ENCODE data around the gene LRRC23.
A peak's percentile ranks its signal among the peaks of the same experiment; 100 is the strongest.
"Not testable (repeated sequence)": the region's sequence is repeated elsewhere in the genome, so short reads cannot be mapped to it uniquely, and the experiment has no call there.

Gene LRRC23

GRCh38 chr12:6872073-6873048 lies 32.3 kb upstream of the LRRC23 start:
- peak; percentile 64 to 83 (median 67) for DNase-seq

DNA sequence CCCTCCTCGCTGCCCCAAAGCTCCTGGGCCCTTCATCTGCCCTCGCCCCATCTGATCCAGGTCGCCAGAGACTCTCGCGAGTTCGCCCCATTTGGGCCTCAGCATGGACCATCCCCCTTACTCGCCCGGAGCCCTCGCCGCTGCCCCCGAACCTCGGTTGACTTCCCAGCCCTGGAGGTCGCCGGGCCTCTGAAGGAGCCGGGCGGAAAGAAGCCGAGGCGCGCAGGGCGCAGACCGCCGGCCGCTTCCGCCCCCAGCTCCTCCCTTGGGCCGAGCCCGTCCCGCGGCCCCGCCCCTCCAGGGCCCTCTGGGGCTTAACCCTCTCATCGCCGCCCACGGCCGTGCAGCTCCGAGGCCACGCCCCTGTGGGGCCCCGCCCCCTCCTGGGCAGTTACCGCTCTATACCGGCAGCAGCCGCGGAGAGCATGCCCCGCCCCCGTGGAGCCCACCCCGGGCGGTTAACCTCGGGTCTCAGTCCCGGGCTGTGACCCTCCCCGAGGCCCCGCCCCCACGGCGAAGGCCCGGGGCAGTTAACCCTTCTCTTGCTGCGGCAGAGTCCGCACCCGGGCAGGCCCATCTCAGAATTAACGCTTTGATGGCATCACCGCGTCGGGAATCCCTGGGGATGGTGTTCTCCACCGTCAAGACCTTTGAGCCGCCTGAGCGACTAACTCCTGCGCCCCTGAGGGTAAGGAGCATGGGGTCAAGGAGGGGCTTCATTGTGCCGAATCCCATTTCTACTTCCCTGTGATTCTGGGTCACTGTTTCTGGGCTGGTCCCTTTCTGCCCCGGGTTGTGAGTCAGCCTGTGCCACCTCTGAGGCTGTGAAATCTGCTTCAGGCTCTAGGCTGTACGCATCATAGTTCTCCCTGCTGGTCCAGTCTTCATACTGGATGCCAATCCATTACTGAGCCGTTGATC lies 31.3 kb upstream of the LRRC23 start, which contains the start of gene SPSB2:
Gene SPSB2, minus strand, starts transcription at position 210 of the 921 bp plus-strand sequence. CDS start 402 bp downstream, outside the sequence.
- DNase-seq = peak; percentile 93 to 99 (median 96)

GRCh38 chr12:6874015-6874368 lies 30.6 kb upstream of the LRRC23 start:
- not testable (repeated sequence) for DNase-seq

- not testable (repeated sequence) for DNase-seq
Observed at GRCh38 chr12:6879824-6880223, 24.8 kb upstream of the LRRC23 start.

DNA sequence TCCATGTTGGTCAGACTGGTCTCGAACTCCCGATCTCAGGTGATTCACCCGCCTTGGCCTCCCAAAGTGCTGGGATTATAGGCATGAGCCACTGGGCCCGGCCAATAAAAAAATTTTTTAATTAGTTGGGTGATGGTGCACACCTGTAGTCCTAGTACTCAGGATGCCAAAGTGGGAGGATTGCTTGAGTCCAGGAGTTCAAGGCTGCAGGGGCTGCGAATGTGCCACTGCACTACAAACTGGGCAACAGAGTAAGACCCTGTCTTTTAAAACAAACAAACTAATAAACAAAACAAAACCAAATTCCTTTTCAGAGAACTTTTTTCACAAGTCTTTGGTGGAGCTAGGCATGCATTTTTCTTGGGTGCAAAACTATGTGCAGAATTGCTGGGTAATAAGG lies 21.4 kb upstream of the LRRC23 start:
- DNase-seq = no peak

- no peak for DNase-seq
Observed at GRCh38 chr12:6883683-6884082, 20.9 kb upstream of the LRRC23 start.

- DNase-seq = no peak
Observed at GRCh38 chr12:6884539-6884938, 20.1 kb upstream of the LRRC23 start.

GRCh38 chr12:6886206-6886999 lies 18.2 kb upstream of the LRRC23 start:
- DNase-seq = not testable (repeated sequence)

GRCh38 chr12:6887460-6887859 lies 17.2 kb upstream of the LRRC23 start:
- DNase-seq = no peak

DNA sequence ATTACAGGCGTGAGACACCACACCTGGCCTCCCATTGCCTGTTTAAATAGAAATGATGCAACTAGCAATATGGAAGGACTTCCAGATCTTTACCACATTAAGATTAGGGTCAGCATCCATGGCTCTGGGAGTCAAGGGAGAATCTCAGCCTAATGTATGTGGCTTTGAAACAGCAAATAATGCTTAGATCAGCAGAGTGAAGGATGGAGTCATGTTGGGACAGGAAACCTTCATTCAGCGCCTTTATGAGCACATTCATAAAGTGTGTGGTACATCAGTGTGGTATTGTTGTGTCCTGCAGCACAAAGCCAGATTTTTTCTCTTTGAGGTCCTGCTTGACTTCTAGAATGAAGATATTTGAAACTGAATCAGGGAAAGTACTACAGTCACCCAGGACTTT lies 16.3 kb upstream of the LRRC23 start:
- no peak for DNase-seq

DNA sequence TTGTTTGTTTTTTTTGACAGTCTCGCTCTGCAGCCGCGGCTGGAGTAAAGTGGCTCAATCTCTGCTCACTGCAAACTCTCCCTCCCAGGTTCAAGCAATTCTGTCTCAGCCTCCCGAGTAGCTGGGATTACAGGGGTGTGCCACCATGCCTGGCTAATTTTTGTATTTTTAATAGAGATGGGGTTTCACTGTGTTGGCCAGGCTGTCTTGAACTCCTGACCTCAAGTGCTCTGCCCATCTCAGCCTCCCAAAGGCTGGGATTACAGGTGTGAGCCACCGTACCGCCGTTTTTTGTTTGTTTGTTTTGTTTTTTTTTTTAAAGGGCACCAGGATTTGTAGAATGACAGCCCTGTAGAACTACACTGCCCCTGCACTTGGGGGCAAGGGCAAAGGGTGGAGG lies 15.8 kb upstream of the LRRC23 start:
- not testable (repeated sequence) for DNase-seq

GRCh38 chr12:6889775-6890573 lies 14.6 kb upstream of the LRRC23 start:
- DNase-seq = not testable (repeated sequence)

GRCh38 chr12:6890789-6891645 lies 13.6 kb upstream of the LRRC23 start:
- peak; percentile 96 to 99 (median 98) for DNase-seq

- no peak for DNase-seq
Observed at GRCh38 chr12:6891646-6892001, 13.0 kb upstream of the LRRC23 start.

DNA sequence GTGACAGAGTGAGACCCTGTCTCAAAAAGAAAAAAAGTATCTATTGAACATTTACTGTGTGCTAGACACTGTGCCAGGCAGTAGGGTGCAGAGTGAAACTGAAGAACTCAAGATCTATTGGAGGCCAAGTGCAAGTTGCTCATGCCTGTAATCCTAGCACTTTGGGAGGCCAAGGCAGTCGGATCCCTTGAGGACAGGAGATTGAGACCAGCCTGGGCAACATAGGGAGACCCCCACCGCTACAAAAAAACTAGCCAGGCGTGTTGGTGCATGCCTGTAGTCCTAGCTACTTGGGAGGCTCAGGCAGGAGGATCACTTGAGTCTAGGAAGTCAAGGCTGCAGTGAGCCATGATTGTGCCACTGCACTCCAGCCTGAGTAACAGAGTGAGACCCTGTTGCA lies 11.9 kb upstream of the LRRC23 start:
- not testable (repeated sequence) for DNase-seq

DNA sequence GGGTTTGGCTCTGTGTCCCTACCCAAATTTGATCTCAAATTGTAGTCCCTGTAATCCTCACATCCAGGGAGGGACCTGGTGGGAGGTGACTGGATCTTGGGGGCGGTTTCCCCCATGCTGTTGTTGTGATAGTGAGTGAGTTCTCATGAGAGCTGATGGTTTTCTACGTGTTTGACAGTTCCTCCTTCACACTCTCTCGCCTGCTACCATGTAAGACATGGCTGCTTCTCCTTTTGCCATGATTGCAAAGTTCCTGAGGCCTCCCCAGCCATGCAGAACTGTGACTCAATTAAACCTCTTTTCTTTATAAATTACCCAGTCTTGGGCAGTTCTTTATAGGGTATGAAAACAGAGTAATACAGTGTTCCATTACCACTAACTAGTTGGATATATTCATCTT lies 10.3 kb upstream of the LRRC23 start:
- no peak for DNase-seq

GRCh38 chr12:6896846-6897435 lies 7.7 kb upstream of the LRRC23 start:
- no peak for DNase-seq

GRCh38 chr12:6899427-6899826 lies 5.2 kb upstream of the LRRC23 start:
- no peak for DNase-seq

GRCh38 chr12:6899837-6900519 lies 4.6 kb upstream of the LRRC23 start:
- DNase-seq = no peak

DNA sequence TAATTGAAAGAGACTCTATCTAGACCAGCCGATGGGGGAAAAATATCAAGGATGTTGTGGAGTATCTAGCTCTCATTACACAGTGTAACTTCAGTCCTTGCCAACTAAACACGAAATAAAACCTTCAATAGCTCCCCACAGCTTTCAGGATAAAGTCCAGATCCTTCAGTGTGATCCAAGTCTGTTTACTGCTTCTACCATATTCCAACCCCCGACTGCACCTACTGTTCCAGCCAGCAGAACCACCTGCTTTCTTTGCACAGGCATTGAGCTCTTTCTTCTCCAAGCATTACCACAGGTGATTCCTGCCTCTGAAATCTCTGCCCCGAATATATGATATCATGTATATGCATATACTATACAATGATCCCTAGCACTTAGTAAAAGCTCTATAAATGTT lies 2.2 kb upstream of the LRRC23 start:
- DNase-seq = no peak
